Sciatic nerve (tissue), 2 donors: ENCODE results near the gene PCDHA12. TPM values are rescaled to one million over a fixed set of nuclear protein-coding genes. Genes with fewer than 3 reads are reported as not detected.
"Not testable (repeated sequence)": the region's sequence is repeated elsewhere in the genome, so short reads cannot be mapped to it uniquely, and the experiment has no call there.

Source experiments
- ATAC-seq: fragments of 200-7000 bp; cut with Tn5 transposase; one replicate; pipeline ENCODE4 v1.9.1; 2020; ENCODE audit warnings: mild to moderate bottlenecking, moderate library complexity
- DNase-seq: peaks from one replicate; pipeline ENCODE4 v3.0.0-alpha.2; 2020; ENCODE audit warnings: low spot score
- intact Hi-C: fragments of 100-400 bp; cut with DNase I; formaldehyde crosslinking; loops from one replicate; pipeline ENCODE4 v1.14.2; 2022
- total RNA-seq: library from RNA; stranded (reverse); fragmentation: NEBNext Ultra II Directional; extraction: Animal tissue kit (Norgen Biotek cat#: 25700); gene quantifications from one replicate; pipeline ENCODE4 v1.2.1, GENCODE V29; 2021
- donor health status: DM: no; HTN: no; CAD: no.
- donor health status: DM: no; HTN: no; CAD: no.

PCDHA12 gene
- total RNA-seq, 1 donor from 2014 or later, result 5.8 TPM

DNA sequence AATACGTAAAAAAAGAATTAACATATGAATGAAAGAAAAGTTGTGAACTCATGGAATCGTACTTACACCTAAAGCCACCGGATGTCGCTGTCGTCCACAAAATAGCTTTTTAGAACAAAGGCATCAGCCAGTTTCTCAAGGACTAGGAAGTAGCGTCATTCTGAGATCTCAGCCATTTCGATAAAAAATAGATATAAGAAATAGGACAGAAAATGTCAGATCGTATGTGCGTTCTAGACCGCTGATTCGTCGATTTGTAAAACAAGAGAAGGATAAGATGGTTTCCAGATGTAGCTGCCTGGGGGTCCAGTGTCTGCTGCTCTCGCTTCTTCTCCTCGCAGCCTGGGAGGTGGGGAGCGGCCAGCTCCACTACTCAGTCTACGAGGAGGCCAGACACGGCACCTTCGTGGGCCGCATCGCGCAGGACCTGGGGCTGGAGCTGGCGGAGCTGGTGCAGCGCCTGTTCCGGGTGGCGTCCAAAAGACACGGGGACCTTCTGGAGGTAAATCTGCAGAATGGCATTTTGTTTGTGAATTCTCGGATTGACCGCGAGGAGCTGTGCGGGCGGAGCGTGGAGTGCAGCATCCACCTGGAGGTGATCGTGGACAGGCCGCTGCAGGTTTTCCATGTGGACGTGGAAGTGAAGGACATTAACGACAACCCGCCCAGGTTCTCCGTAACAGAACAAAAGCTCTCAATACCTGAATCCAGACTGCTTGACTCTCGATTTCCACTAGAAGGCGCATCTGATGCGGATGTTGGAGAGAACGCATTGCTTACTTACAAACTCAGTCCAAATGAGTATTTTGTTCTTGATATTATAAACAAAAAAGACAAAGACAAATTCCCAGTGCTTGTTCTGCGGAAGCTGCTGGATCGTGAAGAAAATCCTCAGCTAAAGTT is 19.1 kb upstream of the PCDHA12 start, which contains the start of gene PCDHA10:
PCDHA10 (plus strand) TSS at position 126 of the 903 bp plus-strand sequence; CDS start at position 278, 152 bp downstream.
- intact Hi-C loops, result no loop called here
- DNase-seq (no peak), ATAC-seq (no peak)

- intact Hi-C loops, result no loop called here
Measured at GRCh38 chr5:140857177-140857986, 17.7 kb upstream of the PCDHA12 start.

DNA sequence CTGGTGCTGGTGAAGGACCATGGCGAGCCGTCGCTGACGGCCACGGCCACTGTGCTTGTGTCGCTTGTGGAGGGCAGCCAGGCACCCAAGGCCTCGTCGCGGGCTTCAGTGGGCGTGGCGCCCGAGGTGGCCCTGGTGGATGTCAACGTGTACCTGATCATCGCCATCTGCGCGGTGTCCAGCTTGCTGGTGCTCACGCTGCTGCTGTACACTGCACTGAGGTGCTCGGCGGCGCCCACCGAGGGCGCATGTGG is 17.2 kb upstream of the PCDHA12 start:
- intact Hi-C loops, result no loop called here
- DNase-seq, result no peak
- ATAC-seq, result no peak

More at GRCh38 chr5:140857177-140857986, 17.7 kb upstream of the PCDHA12 start:
- no peak for DNase-seq
- no peak for ATAC-seq

DNA sequence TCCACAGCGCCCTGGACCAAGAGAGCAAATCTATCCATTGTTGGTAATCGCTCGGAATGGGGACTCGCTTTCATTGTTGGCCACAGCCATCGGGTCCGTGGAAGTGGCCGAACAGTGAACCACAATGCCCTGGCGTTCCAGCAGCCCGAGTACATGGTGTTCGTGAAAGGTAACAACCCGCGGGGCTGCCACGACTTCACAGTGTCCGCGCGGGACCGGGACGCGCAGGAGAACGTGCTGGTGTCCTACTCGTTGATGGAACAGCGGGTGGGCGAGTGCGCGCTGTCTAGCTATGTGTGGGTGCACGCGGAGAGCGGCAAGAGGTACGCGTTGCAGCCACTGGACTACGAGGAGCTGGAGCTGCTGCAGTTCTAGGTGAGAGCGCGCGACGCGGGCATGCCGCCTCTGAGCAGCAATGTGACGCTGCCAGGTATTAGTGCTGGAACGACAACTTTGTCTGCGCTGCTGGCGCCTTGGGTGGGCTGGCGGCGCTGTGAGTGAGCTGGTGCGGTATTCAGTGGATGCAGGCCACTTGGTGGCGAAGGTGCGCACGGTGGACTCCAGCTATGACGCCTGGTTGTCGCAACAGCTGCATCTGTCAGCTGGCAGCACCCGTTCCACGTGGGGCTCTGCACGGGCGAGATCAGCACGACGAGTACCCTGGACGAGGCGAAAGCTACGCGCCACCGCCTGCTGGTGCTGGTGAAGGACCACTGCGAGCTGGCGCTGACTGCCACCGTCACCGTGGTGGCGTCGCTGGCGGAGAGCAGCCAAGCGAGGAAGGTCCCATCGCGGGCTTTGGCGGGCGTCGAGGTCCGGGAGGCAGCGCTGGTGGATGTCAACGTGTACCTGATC is 12.4 kb upstream of the PCDHA12 start:
- DNase-seq, result no peak
- intact Hi-C loops, result no loop called here
- no peak for ATAC-seq

DNA sequence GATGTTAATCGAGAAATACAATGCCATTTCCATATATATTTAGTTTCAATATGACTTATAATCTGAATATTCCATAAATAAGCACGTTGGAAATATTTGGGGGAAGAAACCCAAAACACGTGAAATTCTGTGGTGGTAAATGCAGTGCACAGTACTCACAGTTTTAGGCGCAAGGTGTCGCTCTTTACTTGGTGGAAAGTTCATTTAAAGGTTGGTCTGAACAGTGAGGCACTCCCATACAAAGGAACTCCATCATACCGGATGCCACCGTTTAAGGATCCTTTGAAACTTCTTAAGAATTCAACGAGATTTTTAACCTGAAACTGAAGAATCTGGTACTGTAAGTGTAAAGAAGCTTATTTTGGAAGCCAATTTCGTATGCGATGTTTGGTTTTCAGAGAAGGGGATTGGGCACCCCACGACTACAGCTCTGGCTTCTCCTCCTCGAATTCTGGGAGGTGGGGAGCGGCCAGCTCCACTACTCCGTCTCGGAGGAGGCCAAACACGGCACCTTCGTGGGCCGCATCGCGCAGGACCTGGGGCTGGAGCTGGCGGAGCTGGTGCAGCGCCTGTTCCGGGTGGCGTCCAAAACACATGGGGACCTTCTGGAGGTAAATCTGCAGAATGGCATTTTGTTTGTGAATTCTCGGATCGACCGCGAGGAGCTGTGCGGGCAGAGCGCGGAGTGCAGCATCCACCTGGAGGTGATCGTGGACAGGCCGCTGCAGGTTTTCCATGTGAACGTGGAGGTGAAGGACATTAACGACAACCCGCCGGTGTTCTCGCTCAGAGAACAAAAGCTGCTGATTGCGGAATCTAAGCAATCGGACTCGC is 6.2 kb upstream of the PCDHA12 start, which contains the start of gene PCDHA11:
PCDHA11 (plus strand) TSS at position 237 of the 834 bp plus-strand sequence; CDS start at position 384, 147 bp downstream.
- peak; percentile 51 for ATAC-seq
- intact Hi-C loops, result no loop called here

DNA sequence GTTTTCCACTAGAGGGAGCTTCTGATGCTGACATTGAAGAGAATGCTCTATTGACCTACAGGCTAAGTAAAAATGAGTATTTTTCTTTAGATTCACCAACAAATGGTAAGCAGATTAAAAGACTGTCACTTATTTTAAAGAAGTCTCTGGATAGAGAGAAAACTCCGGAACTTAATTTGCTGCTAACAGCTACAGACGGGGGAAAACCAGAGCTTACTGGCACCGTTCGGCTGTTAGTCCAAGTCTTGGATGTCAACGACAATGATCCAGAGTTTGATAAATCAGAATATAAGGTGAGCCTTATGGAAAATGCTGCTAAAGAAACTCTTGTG is 5.6 kb upstream of the PCDHA12 start:
- ATAC-seq, result no peak
- intact Hi-C loops, result no loop called here
- DNase-seq, result no peak

More for the DNA sequence above, 6.2 kb upstream of the PCDHA12 start, which contains the start of gene PCDHA11:
- DNase-seq, result no peak

DNA sequence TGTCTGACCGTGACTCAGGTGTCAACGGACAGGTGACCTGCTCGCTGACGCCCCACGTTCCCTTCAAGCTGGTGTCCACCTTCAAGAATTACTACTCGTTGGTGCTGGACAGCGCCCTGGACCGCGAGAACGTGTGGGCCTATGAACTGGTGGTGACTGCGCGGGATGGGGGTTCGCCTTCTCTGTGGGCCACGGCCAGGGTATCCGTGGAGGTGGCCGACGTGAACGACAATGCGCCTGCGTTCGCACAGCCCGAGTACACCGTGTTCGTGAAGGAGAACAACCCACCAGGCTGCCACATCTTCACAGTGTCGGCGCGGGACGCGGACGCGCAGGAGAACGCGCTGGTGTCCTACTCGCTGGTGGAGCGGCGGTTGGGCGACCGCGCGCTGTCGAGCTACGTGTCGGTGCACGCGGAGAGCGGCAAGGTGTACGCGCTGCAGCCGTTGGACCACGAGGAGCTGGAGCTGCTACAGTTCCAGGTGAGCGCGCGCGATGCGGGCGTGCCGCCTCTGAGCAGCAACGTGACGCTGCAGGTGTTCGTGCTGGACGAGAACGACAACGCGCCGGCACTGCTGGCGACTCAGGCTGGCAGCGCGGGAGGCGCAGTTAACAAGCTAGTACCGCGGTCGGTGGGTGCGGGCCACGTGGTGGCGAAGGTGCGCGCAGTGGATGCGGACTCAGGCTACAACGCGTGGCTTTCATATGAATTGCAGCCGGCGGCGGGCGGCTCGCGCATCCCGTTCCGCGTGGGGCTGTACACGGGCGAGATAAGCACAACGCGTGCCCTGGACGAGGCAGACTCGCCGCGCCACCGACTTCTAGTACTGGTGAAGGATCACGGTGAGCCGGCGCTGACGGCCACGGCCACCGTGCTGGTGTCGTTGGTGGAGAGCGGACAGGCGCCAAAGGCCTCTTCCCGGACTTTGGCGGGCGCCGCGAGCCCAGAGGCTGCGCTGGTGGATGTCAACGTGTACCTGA is 4.6 kb upstream of the PCDHA12 start:
- intact Hi-C loops, result no loop called here
- DNase-seq (no peak), ATAC-seq (no peak)

GRCh38 chr5:140876541-140877261 is 1.6 kb downstream of the PCDHA12 start:
- intact Hi-C loops, ATAC-seq, DNase-seq: not testable (repeated sequence)

DNA sequence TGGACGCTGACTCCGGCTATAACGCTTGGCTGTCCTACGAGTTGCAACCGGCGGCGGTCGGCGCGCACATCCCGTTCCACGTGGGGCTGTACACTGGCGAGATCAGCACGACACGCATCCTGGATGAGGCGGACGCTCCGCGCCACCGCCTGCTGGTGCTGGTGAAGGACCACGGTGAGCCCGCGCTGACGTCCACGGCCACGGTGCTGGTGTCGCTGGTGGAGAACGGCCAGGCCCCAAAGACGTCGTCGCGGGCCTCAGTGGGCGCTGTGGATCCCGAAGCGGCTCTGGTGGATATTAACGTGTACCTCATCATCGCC is 2.1 kb downstream of the PCDHA12 start:
- ATAC-seq (no peak), DNase-seq (no peak)
- intact Hi-C loops, result no loop called here

DNA sequence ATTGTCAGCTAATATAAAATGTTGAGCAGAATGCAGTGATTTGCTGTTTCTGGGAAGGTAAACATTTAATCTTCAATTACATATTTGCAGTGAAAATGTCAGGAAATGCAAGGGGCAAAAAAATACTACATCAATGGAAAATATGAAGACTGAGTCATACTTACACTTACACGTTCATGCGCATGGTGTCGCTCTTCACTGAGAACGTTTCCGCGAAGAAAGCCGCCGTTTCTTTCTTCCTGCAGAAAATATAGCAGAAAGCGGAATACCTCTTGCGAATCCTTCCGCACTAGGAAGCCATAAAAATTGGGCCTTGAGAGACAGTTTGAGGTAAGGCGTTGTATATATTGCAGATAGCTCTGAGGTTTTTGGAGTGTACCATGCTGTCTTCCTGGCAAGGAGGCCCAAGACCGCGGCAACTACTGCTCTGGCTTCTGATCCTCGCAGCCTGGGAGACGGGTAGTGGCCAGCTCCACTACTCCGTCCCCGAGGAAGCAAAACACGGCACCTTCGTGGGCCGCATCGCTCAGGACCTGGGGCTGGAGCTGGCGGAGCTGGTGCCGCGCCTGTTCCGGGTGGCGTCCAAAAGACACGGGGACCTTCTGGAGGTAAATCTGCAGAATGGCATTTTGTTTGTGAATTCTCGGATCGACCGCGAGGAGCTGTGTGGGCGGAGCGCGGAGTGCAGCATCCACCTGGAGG is 6.9 kb downstream of the PCDHA12 start, which contains the start of gene PCDHA13:
PCDHA13 (plus strand) TSS at position 236 of the 702 bp plus-strand sequence; CDS start at position 381, 145 bp downstream.
- intact Hi-C loops, result no loop called here
- no peak for ATAC-seq
- DNase-seq, result no peak

DNA sequence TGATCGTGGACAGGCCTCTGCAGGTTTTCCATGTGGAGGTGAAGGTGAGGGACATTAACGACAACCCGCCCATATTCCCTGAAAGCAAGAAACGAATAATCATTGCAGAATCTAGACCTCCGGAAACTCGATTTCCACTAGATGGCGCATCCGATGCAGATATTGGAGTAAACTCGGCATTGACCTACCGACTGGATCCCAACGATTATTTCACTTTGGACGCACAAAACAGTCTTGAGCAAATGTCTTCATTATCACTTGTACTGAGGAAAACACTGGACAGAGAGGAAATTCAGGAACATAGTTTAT is 7.4 kb downstream of the PCDHA12 start:
- intact Hi-C loops, result no loop called here
- ATAC-seq, result no peak
- DNase-seq, result no peak

GRCh38 chr5:140883373-140883772 is 8.3 kb downstream of the PCDHA12 start:
- ATAC-seq (no peak), DNase-seq (no peak)
- intact Hi-C loops, result no loop called here

DNA sequence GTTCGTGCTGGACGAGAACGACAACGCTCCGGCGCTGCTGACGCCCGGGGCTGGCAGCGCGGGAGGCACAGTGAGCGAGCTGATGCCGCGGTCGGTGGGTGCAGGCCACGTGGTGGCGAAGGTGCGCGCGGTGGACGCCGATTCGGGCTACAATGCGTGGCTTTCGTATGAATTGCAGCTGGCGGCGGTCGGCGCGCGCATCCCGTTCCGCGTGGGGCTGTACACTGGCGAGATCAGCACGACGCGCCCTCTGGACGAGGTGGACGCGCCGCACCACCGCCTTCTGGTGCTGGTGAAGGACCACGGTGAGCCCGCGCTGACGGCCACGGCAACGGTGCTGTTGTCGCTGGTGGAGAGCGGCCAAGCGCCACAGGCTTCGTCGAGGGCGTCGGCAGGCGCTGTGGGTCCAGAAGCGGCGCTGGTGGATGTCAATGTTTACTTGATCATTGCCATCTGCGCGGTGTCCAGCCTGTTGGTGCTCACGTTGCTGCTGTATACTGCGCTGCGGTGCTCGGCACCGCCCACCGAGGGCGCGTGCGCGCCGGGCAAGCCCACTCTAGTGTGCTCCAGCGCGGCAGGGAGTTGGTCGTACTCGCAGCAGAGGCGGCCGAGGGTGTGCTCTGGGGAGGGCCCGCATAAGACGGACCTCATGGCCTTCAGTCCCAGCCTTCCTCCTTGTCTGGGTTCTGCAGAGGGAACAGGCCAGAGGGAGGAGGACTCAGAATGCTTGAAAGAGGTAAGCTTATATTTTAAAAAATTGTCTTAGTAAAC is 9.0 kb downstream of the PCDHA12 start:
- ATAC-seq (no peak), DNase-seq (no peak)
- intact Hi-C loops, result no loop called here

- DNase-seq (no peak), ATAC-seq (no peak)
- intact Hi-C loops, result no loop called here
Measured at GRCh38 chr5:140916325-140916724, 41.2 kb downstream of the PCDHA12 start.

DNA sequence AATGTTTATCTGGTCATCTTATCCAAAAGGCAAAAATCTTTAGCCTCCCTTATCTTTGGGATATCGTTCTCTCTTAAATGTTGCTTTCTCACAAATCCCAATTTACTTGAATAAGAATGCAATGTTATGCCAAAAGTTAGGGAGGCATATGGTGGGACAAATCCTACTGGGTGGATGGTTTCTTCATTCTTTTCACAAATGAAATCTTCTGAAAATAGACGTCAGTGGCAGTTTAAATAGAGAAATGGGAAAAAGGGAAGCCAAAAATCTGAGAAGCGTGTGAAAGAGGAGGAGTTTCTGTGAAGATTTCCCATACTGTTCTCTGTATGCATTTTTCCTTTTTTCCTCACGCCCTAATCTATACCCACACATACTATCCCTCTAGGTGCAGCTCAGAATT is 48.5 kb downstream of the PCDHA12 start:
- intact Hi-C loops, result no loop called here
- ATAC-seq (no peak), DNase-seq (no peak)
